Endothelial cell of umbilical vein (primary cell): Measurements from ENCODE around the gene DIRAS3. TPM values are rescaled to one million over a fixed set of nuclear protein-coding genes. Genes with fewer than 3 reads are reported as not detected.

Experiments used
- BruUV-seq: library from RNA; stranded (reverse); fragments of 400-500 nt; replicated peaks from 2 replicates; lab custom pipeline; 2021; lab: Mats Ljungman, UMichigan
- CTCF ChIA-PET: fragments of 300-600, 350-600 bp; sonication (Branson Sonifier 250); formaldehyde crosslinking; loops from one replicate; lab custom pipeline; 2021; ENCODE audit warnings: antibody characterized with exemption, inconsistent platforms; lab: Charles Lee
- POLR2A ChIA-PET: fragments of 300-600, 350-600 bp; sonication (Branson Sonifier 250); formaldehyde crosslinking; loops from one replicate; lab custom pipeline; 2021; ENCODE audit warnings: antibody characterized with exemption, inconsistent platforms; lab: Charles Lee
- DNase-seq: peaks from one replicate; pipeline ENCODE4 v3.0.0-alpha.2; 2011; ENCODE audit warnings: low read depth, low spot score
- FAIRE-seq: peaks from 2 replicates; lab custom pipeline; 2011; peaks lifted over from hg19 to GRCh38; lab: Jason Lieb, UNC
- H2AFZ ChIP-seq: 2 replicates; pipeline ENCODE4 v1.6.0; 2012; ENCODE audit warnings: low read depth, low read length, control low read depth, inconsistent platforms
- H3K27ac ChIP-seq: 2 replicates; pipeline ENCODE4 v1.5.1; 2011; ENCODE audit warnings: low read depth, mild to moderate bottlenecking, control low read depth, low read length, moderate library complexity; ENCODE audit not compliant: insufficient read depth
- H3K27me3 ChIP-seq, 2 experiments: 2 replicates each; pipeline versions ENCODE4 v1.6.0 to v1.6.1; 2011; ENCODE audit warnings: low read length in 2 of 2, mixed read lengths in 1 of 2; ENCODE audit not compliant: control insufficient read depth in 2 of 2, insufficient read depth in 2 of 2
- H3K36me3 ChIP-seq, 2 experiments: 2 replicates in 1 of 2; 3 replicates in 1 of 2; pipeline ENCODE4 v1.5.1; 2011; ENCODE audit warnings: low read length in 2 of 2, mild to moderate bottlenecking in 1 of 2, moderate library complexity in 1 of 2; ENCODE audit not compliant: control insufficient read depth in 2 of 2, insufficient read depth in 2 of 2; ENCODE audit errors: extremely low read depth in 1 of 2
- H3K4me1 ChIP-seq: 3 replicates; pipeline ENCODE4 v1.5.1; 2011; ENCODE audit warnings: mild to moderate bottlenecking, low read length; ENCODE audit not compliant: control insufficient read depth, insufficient read depth; ENCODE audit errors: extremely low read depth
- H3K4me2 ChIP-seq: 2 replicates; pipeline ENCODE4 v1.6.1; 2011; ENCODE audit warnings: low read length, control low read depth, mixed read lengths; ENCODE audit not compliant: insufficient read depth
- H3K4me3 ChIP-seq, 3 experiments: fragments of 200-600 bp in 1 of 3; sonication (generic), shearing (Covaris generic) in 1 of 3; replicated peaks in 1 of 3; 2 replicates each; pipeline ENCODE4 v1.5.1; 2011 to 2016; ENCODE audit warnings: control low read depth in 3 of 3, low read length in 3 of 3, mild to moderate bottlenecking in 2 of 3, inconsistent platforms in 1 of 3, low read depth in 1 of 3, moderate library complexity in 1 of 3; ENCODE audit not compliant: insufficient read depth in 1 of 3
- H3K79me2 ChIP-seq: 2 replicates; pipeline ENCODE4 v1.6.0; 2012; ENCODE audit warnings: low read length, inconsistent platforms; ENCODE audit not compliant: control insufficient read depth, insufficient read depth
- H3K9ac ChIP-seq: replicated peaks from 2 replicates; pipeline ENCODE3; 2011; ENCODE audit warnings: low read length, control low read depth; ENCODE audit not compliant: insufficient read depth; ENCODE audit errors: extremely low read depth
- H3K9me1 ChIP-seq: replicated peaks from 3 replicates; pipeline ENCODE4 v1.6.0; 2011; ENCODE audit warnings: mild to moderate bottlenecking, low read length; ENCODE audit not compliant: control insufficient read depth, insufficient read depth; ENCODE audit errors: extremely low read depth
- H3K9me3 ChIP-seq: replicated peaks from 2 replicates; pipeline ENCODE4 v1.5.1; 2012; ENCODE audit warnings: low read length, inconsistent platforms; ENCODE audit not compliant: control insufficient read depth, insufficient read depth
- H4K20me1 ChIP-seq: replicated peaks from 2 replicates; pipeline ENCODE3; 2011; ENCODE audit warnings: mild to moderate bottlenecking, low read length; ENCODE audit not compliant: control insufficient read depth, insufficient read depth; ENCODE audit errors: extremely low read depth
- CTCF ChIP-seq, 2 donors: IDR thresholded peaks; 1 replicate in 1 of 2; 2 replicates in 1 of 2; pipeline ENCODE4 v1.5.1; 2011; ENCODE audit warnings: low read length in 2 of 2, mild to moderate bottlenecking in 2 of 2, moderate library complexity in 2 of 2, control low read depth in 1 of 2, inconsistent platforms in 1 of 2, low read depth in 1 of 2; ENCODE audit not compliant: insufficient read depth in 1 of 2; ENCODE audit errors: extremely low read depth in 1 of 2
- EZH2 ChIP-seq: IDR thresholded peaks from 2 replicates; pipeline ENCODE4 v1.6.1; 2012; ENCODE audit warnings: borderline replicate concordance, low read depth, mild to moderate bottlenecking, moderate library complexity, low read length, inconsistent platforms; ENCODE audit not compliant: severe bottlenecking
- FOS ChIP-seq: IDR thresholded peaks from 2 replicates; pipeline ENCODE4 v1.6.1; 2011; ENCODE audit warnings: mild to moderate bottlenecking, low read length, moderate library complexity, borderline replicate concordance; ENCODE audit not compliant: insufficient read depth
- GATA2 ChIP-seq: IDR thresholded peaks from 2 replicates; pipeline ENCODE4 v1.7.0; 2011; ENCODE audit warnings: low read depth, mild to moderate bottlenecking, moderate library complexity, mixed read lengths, low read length; ENCODE audit not compliant: insufficient read length, insufficient read depth
- JUN ChIP-seq: IDR thresholded peaks from 2 replicates; pipeline ENCODE4 v1.6.1; 2011; ENCODE audit warnings: borderline replicate concordance, low read depth; ENCODE audit not compliant: insufficient read length, insufficient read depth
- MAX ChIP-seq: IDR thresholded peaks from 2 replicates; pipeline ENCODE4 v1.6.1; 2011; ENCODE audit not compliant: insufficient read depth, insufficient read length
- MYC ChIP-seq: IDR thresholded peaks from one replicate; pipeline ENCODE4 v1.6.1; 2011; ENCODE audit warnings: mild to moderate bottlenecking, low read depth, low read length
- POLR2A ChIP-seq: IDR thresholded peaks from 2 replicates; pipeline ENCODE4 v1.6.1; 2012; ENCODE audit warnings: low read depth, mild to moderate bottlenecking, control low read depth, low read length
- POLR2AphosphoS5 ChIP-seq: IDR thresholded peaks from 2 replicates; pipeline ENCODE4 v1.6.1; 2012; ENCODE audit warnings: low read depth, mild to moderate bottlenecking, control low read depth, low read length, moderate library complexity; ENCODE audit not compliant: insufficient read depth
- dilution Hi-C: fragments of 300-500 bp; cut with MboI; formaldehyde crosslinking; loops from one replicate; pipeline ENCODE4 v1.15.0; 2019; ENCODE audit warnings: low sequenced_read_pairs; ENCODE audit not compliant: extremely low pct_ligation_motif_present
- intact Hi-C: fragments of 100-400 bp; cut with micrococcal nuclease; formaldehyde crosslinking; loops from one replicate; pipeline ENCODE4 v1.10.0; 2022
- polyA plus RNA-seq, 4 experiments: library from polyadenylated mRNA; depleted of rRNA in 3 of 4; stranded (reverse) in 3 of 4; unstranded in 1 of 4; fragments of >200 nt; gene quantifications; 2 replicates each; pipeline versions ENCODE4 v1.2.1 to v1.2.3, GENCODE V29; 2011 to 2012; ENCODE audit warnings: missing spikeins in 1 of 4
- total RNA-seq: library from RNA; stranded (reverse); gene quantifications from 2 replicates; pipeline ENCODE4 v1.2.3, GENCODE V29; 2021

DIRAS3 gene
- total and polyA plus RNA-seq, 2 donors (not counting 3 experiments of a cell fraction or from before 2014, with no cell fraction given): 1.2 to 7.6 TPM

GRCh38 chr1:68051475-68051874 is 1.0 kb upstream of the DIRAS3 start:
- FAIRE-seq (peak; percentile 69), DNase-seq (peak; percentile 77)
- TF ChIP-seq POLR2A (peak; percentile 20), MYC (no peak), EZH2 (no peak), CTCF (IDR thresholded peaks at IDR 0.05; ENCODE audit: extremely low read depth in 1 of 2, insufficient read depth in 1 of 2, low read depth in 1 of 2, low read length in 2 of 2) (peak; percentile 39 to 59)
- peak overlapping the region in 2 of 3 experiments; percentile 42 to 49 for H3K4me3 ChIP-seq
- H3K27me3 ChIP-seq: no peaks in the 10 kb centered on the region
- CTCF ChIA-PET: interaction anchor here (0.6 to 6.6 kb wide), 21 partner anchors 9 to 290 kb away, joined by 3 to 65 read pairs (median 5); no protein-coding TSS in a partner anchor
- H3K79me2 ChIP-seq: no peaks in the 10 kb centered on the region
- H3K4me2 ChIP-seq: peak overlapping the region; percentile 55
- no peak overlapping the region for H3K27ac ChIP-seq
- peak overlapping the region; percentile 41 for H2AFZ ChIP-seq
- no peaks in the 10 kb centered on the region for H3K9me1 ChIP-seq
- H3K4me1 ChIP-seq: no peaks in the 10 kb centered on the region
- BruUV-seq: no TSS peak
- H3K9me3 ChIP-seq: no peaks in the 10 kb centered on the region
- POLR2A ChIA-PET: no interaction called here
- no peaks in the 10 kb centered on the region for H4K20me1 ChIP-seq
- peak overlapping the region; percentile 11 for H3K9ac ChIP-seq
- dilution Hi-C loops: no loop called here
- no peaks in the 10 kb centered on the region for H3K36me3 ChIP-seq
- intact Hi-C loops: loop anchor here (1.0 to 5.0 kb wide), 5 partner anchors 61 to 291 kb away; no protein-coding TSS in a partner anchor

GRCh38 chr1:68047659-68048026 is 2.8 kb downstream of the DIRAS3 start:
- Histone ChIP-seq H4K20me1 (no peaks in the 10 kb centered on the region), H3K9me1 (no peaks in the 10 kb centered on the region), H3K4me1 (no peaks in the 10 kb centered on the region), H3K27ac (no peak overlapping the region), H2AFZ (no peak overlapping the region), H3K79me2 (no peaks in the 10 kb centered on the region), H3K4me3 (no peak overlapping the region), H3K36me3 (no peaks in the 10 kb centered on the region), H3K4me2 (no peak overlapping the region), H3K9me3 (no peaks in the 10 kb centered on the region), H3K9ac (no peak overlapping the region), H3K27me3 (no peaks in the 10 kb centered on the region)
- intact Hi-C loops: no loop called here
- no TSS peak for BruUV-seq
- CTCF ChIA-PET: no interaction called here
- no peak for DNase-seq
- POLR2A ChIA-PET: no interaction called here
- no peak for FAIRE-seq
- no peak for TF ChIP-seq CTCF (IDR thresholded peaks at IDR 0.05; ENCODE audit: extremely low read depth in 1 of 2, insufficient read depth in 1 of 2, low read depth in 1 of 2, low read length in 2 of 2)
- no peak for TF ChIP-seq MYC
- no peak for TF ChIP-seq FOS
- TF ChIP-seq POLR2AphosphoS5: no peak
- TF ChIP-seq EZH2: no peak
- no peak for TF ChIP-seq GATA2
- no peak for TF ChIP-seq JUN
- no peak for TF ChIP-seq MAX
- no peak for TF ChIP-seq POLR2A
- dilution Hi-C loops: no loop called here
